PC-3 (cell line): ENCODE results near the gene TTC22.

Experiments
- CTCF ChIP-seq: fragments of 300-600 bp; sonication (generic); conservative IDR thresholded peaks from 2 replicates; pipeline ENCODE4 v1.5.1; 2017; ENCODE audit warnings: antibody characterized with exemption, low read depth, mild to moderate bottlenecking, low read length
- EZH2 ChIP-seq: fragments of 300-600 bp; sonication (generic); IDR thresholded peaks from one replicate; pipeline ENCODE4 v1.6.1; 2017; ENCODE audit warnings: antibody characterized with exemption, mild to moderate bottlenecking, low read length; ENCODE audit not compliant: unreplicated experiment

GRCh38 chr1:54750596-54750995, 50.5 kb downstream of the TTC22 start:
- TF ChIP-seq CTCF (no peak), EZH2 (no peak)
